Measurements from ENCODE around the gene IFITM10. TPM values are rescaled to one million over a fixed set of nuclear protein-coding genes. Genes with fewer than 3 reads are reported as not detected.

IFITM10 gene
- total RNA-seq, 2 donors from 2014 or later: 27.2 to 28.6 TPM

DNA sequence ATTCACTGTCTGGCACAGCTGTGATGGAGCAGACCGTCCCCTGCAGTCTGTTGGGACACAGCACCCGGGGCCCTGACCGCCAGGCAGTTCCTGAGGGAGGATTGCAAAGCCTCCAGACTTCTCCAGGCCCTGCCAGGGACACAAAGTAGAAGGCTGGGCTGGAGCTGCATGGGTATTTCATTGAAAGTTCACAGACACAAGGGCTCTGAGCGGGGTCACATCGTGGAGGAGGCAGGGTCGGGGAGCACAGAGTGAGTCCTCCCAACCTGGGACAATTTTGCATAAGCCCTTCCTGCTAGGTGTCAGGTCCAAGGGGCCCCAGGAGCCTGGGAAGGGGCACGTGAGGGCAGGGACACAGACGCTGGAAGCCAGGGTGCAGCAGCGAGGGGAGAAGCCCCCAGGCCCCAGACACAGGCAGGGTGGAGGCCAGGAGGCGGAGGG lies 15.7 kb downstream of the IFITM10 start:
- H3K27me3 ChIP-seq (replicated peaks; ENCODE audit: insufficient read depth): no peaks in the 10 kb centered on the region

DNA sequence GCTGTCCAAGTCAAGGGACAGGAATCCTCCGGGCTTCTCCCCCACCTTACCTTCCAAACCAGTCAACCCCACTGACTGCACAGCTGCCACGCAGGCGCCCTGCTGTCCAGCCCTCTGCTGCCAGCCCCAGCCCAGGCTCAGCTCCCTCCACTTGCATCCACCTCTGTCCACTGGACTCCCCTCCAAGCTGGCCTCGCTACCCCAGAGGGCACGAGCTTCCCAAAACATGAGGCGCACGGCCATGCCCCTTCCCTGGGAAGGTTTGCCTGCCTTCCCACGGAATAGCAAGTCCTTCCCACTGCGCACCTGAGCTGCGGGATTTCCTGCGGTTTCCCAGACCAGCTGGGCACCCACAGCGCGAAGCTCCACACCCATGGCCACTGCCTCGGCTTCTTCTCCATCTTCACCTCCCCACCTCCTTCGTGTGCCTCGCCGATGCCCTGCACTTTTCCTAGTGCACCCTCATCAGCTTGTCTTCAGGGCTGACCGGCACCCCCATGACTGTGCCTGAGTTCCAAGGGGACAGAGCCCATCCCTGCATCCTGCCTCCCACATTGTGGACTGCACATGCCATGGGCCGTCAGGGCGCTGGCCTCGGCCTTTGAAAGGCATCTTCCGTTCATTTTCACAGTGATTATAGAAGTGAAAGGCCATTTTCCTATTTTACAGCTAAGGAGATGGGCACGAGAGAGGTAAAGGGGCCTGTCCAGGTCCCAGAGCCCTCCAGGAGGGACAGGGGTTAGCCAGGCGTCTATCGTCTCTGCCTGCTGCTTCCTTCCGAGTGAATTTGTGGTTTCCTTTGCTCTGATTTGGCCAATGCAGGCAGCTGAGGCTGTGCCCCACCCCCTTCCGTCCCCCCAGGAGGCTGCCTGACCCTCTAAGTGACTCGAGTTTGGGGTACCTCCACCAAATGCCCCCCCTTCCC lies 16.4 kb downstream of the IFITM10 start:
- H3K9me3 ChIP-seq: peaks cover 11% of the 10 kb centered on the region
- no peaks in the 10 kb centered on the region for H3K27me3 ChIP-seq (replicated peaks; ENCODE audit: insufficient read depth)
- TF ChIP-seq, protein P1, sequence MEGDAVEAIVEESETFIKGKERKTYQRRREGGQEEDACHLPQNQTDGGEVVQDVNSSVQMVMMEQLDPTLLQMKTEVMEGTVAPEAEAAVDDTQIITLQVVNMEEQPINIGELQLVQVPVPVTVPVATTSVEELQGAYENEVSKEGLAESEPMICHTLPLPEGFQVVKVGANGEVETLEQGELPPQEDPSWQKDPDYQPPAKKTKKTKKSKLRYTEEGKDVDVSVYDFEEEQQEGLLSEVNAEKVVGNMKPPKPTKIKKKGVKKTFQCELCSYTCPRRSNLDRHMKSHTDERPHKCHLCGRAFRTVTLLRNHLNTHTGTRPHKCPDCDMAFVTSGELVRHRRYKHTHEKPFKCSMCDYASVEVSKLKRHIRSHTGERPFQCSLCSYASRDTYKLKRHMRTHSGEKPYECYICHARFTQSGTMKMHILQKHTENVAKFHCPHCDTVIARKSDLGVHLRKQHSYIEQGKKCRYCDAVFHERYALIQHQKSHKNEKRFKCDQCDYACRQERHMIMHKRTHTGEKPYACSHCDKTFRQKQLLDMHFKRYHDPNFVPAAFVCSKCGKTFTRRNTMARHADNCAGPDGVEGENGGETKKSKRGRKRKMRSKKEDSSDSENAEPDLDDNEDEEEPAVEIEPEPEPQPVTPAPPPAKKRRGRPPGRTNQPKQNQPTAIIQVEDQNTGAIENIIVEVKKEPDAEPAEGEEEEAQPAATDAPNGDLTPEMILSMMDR (IDR thresholded peaks at IDR 0.05): no peak
- no peak overlapping the region for H3K4me3 ChIP-seq
- H3K36me3 ChIP-seq: no peaks in the 10 kb centered on the region
- no peaks in the 10 kb centered on the region for H3K4me1 ChIP-seq (ENCODE audit: control insufficient read depth in 1 of 2, low read depth in 2 of 2)
- no peak for ATAC-seq (ENCODE audit: insufficient number of reproducible peaks, low FRiP score, low read depth)
- no peak for DNase-seq (ENCODE audit: low spot score)
- no peak overlapping the region for H3K27ac ChIP-seq

More for the DNA sequence above, 15.7 kb downstream of the IFITM10 start:
- ATAC-seq (ENCODE audit: insufficient number of reproducible peaks, low FRiP score, low read depth) (no peak), DNase-seq (ENCODE audit: low spot score) (no peak)
- TF ChIP-seq, protein P1 (IDR thresholded peaks at IDR 0.05): no peak
- Histone ChIP-seq H3K4me3 (no peak overlapping the region), H3K27ac (no peak overlapping the region), H3K4me1 (ENCODE audit: control insufficient read depth in 1 of 2, low read depth in 2 of 2) (no peaks in the 10 kb centered on the region), H3K36me3 (no peaks in the 10 kb centered on the region), H3K9me3 (peaks cover 11% of the 10 kb centered on the region)

DNA sequence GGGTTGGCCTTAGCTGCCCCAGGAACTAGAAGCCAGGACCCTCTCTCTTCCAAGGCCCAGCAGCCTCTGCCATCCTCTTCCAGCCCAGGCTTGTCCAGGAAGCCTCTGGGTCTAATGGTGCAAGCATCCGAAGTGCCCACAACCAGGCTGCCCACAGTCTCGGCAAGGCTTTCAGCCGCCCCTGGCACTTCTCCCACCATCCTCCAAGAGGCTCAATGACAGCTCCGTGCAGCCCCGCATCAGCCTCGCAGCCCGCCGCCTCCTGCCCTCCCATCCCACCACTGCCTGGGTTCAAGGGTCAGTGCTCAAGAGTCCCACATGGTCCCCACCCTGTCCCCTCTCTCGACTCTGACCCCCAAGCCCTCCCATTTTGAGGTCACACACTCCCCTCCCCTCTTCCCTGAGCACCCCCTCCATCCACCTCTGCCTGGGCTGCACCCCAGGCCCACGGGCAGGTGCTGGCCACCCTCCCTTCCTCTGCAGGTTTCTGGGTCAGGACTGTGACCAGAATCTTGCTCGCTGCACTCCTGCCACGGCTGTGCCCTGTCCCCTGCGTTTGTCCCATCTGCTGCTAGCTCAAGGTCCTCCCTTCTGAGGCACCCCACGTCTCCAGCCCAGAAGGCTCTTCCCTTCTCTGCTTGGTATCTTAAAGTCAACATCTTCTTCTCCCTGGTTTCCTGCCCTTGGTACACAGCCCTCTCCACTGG lies 17.2 kb downstream of the IFITM10 start:
- H3K4me1 ChIP-seq (ENCODE audit: control insufficient read depth in 1 of 2, low read depth in 2 of 2): no peaks in the 10 kb centered on the region
- H3K36me3 ChIP-seq: no peaks in the 10 kb centered on the region
- H3K9me3 ChIP-seq: peaks cover 11% of the 10 kb centered on the region
- H3K27me3 ChIP-seq (replicated peaks; ENCODE audit: insufficient read depth): no peaks in the 10 kb centered on the region
- DNase-seq (ENCODE audit: low spot score) (no peak), ATAC-seq (ENCODE audit: insufficient number of reproducible peaks, low FRiP score, low read depth) (no peak)
- H3K4me3 ChIP-seq: no peak overlapping the region
- H3K27ac ChIP-seq: no peak overlapping the region
- TF ChIP-seq, protein P1 (IDR thresholded peaks at IDR 0.05): no peak

DNA sequence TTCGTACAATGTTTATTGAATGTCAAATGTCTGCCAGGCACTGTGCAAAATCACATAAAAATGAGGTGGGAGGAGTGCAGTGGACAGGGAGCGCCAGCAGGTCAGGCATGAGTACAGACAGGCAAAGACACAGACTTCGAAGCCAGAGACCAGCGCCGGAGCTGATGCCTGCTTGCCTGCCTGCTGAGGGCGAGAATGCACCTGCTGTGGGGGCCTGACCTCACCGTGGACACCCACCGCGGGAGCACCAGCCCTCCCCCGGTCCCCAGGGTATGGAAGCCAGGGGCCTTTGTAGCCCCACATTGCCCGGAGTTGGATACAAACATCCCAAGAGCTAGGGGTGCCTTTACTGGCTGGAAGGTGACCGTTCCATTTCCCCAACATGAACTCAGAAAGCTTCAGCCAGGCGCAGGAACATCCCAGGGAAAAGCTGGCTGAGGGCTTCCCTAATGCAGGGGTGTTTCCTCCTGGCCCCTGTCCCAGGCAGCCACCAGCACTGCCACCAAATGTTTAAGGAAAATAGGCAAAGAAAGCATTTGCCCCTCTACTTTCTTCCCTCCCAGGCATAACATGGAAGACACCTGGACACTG lies 17.9 kb downstream of the IFITM10 start:
- H3K4me3 ChIP-seq: no peak overlapping the region
- TF ChIP-seq, protein P1 (IDR thresholded peaks at IDR 0.05): no peak
- H3K4me1 ChIP-seq (ENCODE audit: control insufficient read depth in 1 of 2, low read depth in 2 of 2): no peaks in the 10 kb centered on the region
- H3K9me3 ChIP-seq: peaks cover 11% of the 10 kb centered on the region
- ATAC-seq (ENCODE audit: insufficient number of reproducible peaks, low FRiP score, low read depth): no peak
- H3K36me3 ChIP-seq: no peaks in the 10 kb centered on the region
- no peak overlapping the region for H3K27ac ChIP-seq
- no peaks in the 10 kb centered on the region for H3K27me3 ChIP-seq (replicated peaks; ENCODE audit: insufficient read depth)
- DNase-seq (ENCODE audit: low spot score): no peak
